ENCODE data around the gene RARB.

RARB gene

GRCh38 chr3:25427942-25428788, at the start of gene RARB:
Gene RARB (plus strand): TSS chr3:25428263. CDS start chr3:25428732, 469 bp downstream.
- peak; percentile 51 to 64 for DNase-seq

- DNase-seq = no peak
Observed at GRCh38 chr3:25378786-25379311, 49.2 kb upstream of the RARB start.

GRCh38 chr3:25380222-25380739, 47.8 kb upstream of the RARB start:
- no peak for DNase-seq

- no peak for DNase-seq
Observed at GRCh38 chr3:25381083-25381482, 47.0 kb upstream of the RARB start.

GRCh38 chr3:25384471-25384870, 43.6 kb upstream of the RARB start:
- DNase-seq = no peak

GRCh38 chr3:25385807-25386460, 42.1 kb upstream of the RARB start:
- DNase-seq = no peak

- no peak for DNase-seq
Observed at GRCh38 chr3:25386686-25387255, 41.3 kb upstream of the RARB start.

- DNase-seq = no peak
Observed at GRCh38 chr3:25390605-25391004, 37.5 kb upstream of the RARB start.

GRCh38 chr3:25396251-25396650, 31.8 kb upstream of the RARB start:
- DNase-seq = no peak

- DNase-seq = no peak
Observed at GRCh38 chr3:25396686-25397085, 31.4 kb upstream of the RARB start.

- DNase-seq = no peak
Observed at GRCh38 chr3:25397150-25397549, 30.9 kb upstream of the RARB start.

- no peak for DNase-seq
Observed at GRCh38 chr3:25400587-25400986, 27.5 kb upstream of the RARB start.

- DNase-seq = no peak
Observed at GRCh38 chr3:25403968-25404367, 24.1 kb upstream of the RARB start.

GRCh38 chr3:25404569-25404968, 23.5 kb upstream of the RARB start:
- DNase-seq = no peak

- no peak for DNase-seq
Observed at GRCh38 chr3:25405335-25405734, 22.7 kb upstream of the RARB start.

GRCh38 chr3:25410703-25411102, 17.4 kb upstream of the RARB start:
- DNase-seq = no peak

GRCh38 chr3:25412269-25412668, 15.8 kb upstream of the RARB start:
- DNase-seq = no peak

- DNase-seq = no peak
Observed at GRCh38 chr3:25416176-25416575, 11.9 kb upstream of the RARB start.

- no peak for DNase-seq
Observed at GRCh38 chr3:25418596-25418995, 9.5 kb upstream of the RARB start.

- DNase-seq = no peak
Observed at GRCh38 chr3:25419251-25419650, 8.8 kb upstream of the RARB start.

- no peak for DNase-seq
Observed at GRCh38 chr3:25420147-25420546, 7.9 kb upstream of the RARB start.

- DNase-seq = no peak
Observed at GRCh38 chr3:25420885-25421284, 7.2 kb upstream of the RARB start.

- DNase-seq = no peak
Observed at GRCh38 chr3:25421747-25422146, 6.3 kb upstream of the RARB start.

Measured in hippocampal formation (tissue), 2 donors.